MM.1S (cell line): ENCODE data around the gene GNAS.

ENCODE experiments used
- DNase-seq: peaks from one replicate; pipeline ENCODE4 v3.0.0-alpha.2; 2015
- H2AFZ ChIP-seq: fragments of 300-600 bp; sonication (generic); 2 replicates; pipeline ENCODE4 v1.6.0; 2016; ENCODE audit warnings: antibody characterized with exemption, low read length
- H3F3A ChIP-seq: fragments of 300-600 bp; sonication (generic); 2 replicates; pipeline ENCODE4 v1.6.1; 2016; ENCODE audit warnings: mild to moderate bottlenecking, antibody characterized with exemption, low read length, moderate library complexity, mixed read lengths; ENCODE audit not compliant: insufficient read depth
- H3K27ac ChIP-seq: fragments of 300-600 bp; sonication (generic); 2 replicates; pipeline ENCODE4 v1.5.1; 2016; ENCODE audit warnings: mild to moderate bottlenecking, low read length
- H3K27me3 ChIP-seq: fragments of 300-600 bp; sonication (generic); replicated peaks from 2 replicates; pipeline ENCODE4 v1.6.0; 2016; ENCODE audit warnings: low read length; ENCODE audit not compliant: insufficient read depth
- H3K36me3 ChIP-seq: fragments of 300-600 bp; sonication (generic); replicated peaks from 2 replicates; pipeline ENCODE4 v1.6.1; 2016; ENCODE audit warnings: mild to moderate bottlenecking, low read length, mixed read lengths; ENCODE audit not compliant: insufficient read depth
- H3K4me1 ChIP-seq: fragments of 300-600 bp; sonication (generic); 2 replicates; pipeline ENCODE4 v1.6.1; 2016; ENCODE audit warnings: low read length, mixed read lengths
- H3K4me2 ChIP-seq: fragments of 300-600 bp; sonication (generic); 2 replicates; pipeline ENCODE4 v1.6.0; 2016; ENCODE audit warnings: low read depth, low read length
- H3K4me3 ChIP-seq: fragments of 300-600 bp; sonication (generic); 2 replicates; pipeline ENCODE4 v1.5.1; 2016; ENCODE audit warnings: low read length, mixed read lengths
- H3K79me2 ChIP-seq: fragments of 300-600 bp; sonication (generic); 2 replicates; pipeline ENCODE4 v1.6.1; 2016; ENCODE audit warnings: mixed run types, low read length, mixed read lengths
- H3K9ac ChIP-seq: fragments of 300-600 bp; sonication (generic); 2 replicates; pipeline ENCODE4 v1.6.1; 2016; ENCODE audit warnings: low read length, mixed read lengths
- H3K9me2 ChIP-seq: fragments of 300-600 bp; sonication (generic); replicated peaks from 2 replicates; pipeline ENCODE4 v1.6.1; 2016; ENCODE audit warnings: mild to moderate bottlenecking, low read length, mixed read lengths; ENCODE audit not compliant: insufficient read depth
- H3K9me3 ChIP-seq: fragments of 300-600 bp; sonication (generic); replicated peaks from 2 replicates; pipeline ENCODE4 v1.6.1; 2016; ENCODE audit warnings: mild to moderate bottlenecking, low read length, mixed read lengths; ENCODE audit not compliant: insufficient read depth
- H4K20me1 ChIP-seq: fragments of 300-600 bp; sonication (generic); 2 replicates; pipeline ENCODE4 v1.6.1; 2016; ENCODE audit warnings: mild to moderate bottlenecking, low read length, moderate library complexity, mixed read lengths; ENCODE audit not compliant: insufficient read depth
- CTCF ChIP-seq: fragments of 300-600 bp; sonication (generic); IDR thresholded peaks from 2 replicates; pipeline ENCODE4 v1.5.1; 2016; ENCODE audit warnings: antibody characterized with exemption, low read length, mixed read lengths
- EZH2 ChIP-seq: fragments of 300-600 bp; sonication (generic); optimal IDR thresholded peaks from 2 replicates; pipeline ENCODE3; 2017; ENCODE audit warnings: low read depth, mild to moderate bottlenecking, antibody characterized with exemption, low read length, mixed read lengths
- EZH2phosphoT487 ChIP-seq: fragments of 300-600 bp; sonication (generic); IDR thresholded peaks from 2 replicates; pipeline ENCODE4 v1.6.1; 2018; ENCODE audit warnings: antibody characterized with exemption, low read length

GNAS gene

DNA sequence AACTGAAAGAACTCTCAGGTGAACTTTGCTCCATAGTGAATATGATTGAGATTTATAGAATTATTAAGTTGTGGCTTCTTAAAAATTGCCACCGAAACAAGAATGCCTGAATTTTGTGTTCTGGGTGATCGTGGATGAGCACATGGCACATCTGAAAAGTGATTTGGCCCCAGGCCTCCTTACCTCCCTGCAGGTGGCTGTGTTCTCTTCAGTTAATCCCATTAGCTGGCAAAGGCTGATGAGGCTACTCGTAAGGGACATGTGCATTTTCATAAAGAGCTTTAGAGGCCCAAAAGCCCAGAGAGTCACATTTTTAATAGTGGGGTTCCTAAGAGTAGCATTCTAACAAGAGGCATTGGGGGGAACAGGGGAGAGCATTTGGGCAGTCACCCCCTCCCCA lies 22.6 kb downstream of the GNAS start:
- no peak for TF ChIP-seq EZH2phosphoT487
- no peaks in the 10 kb centered on the region for H3K9me2 ChIP-seq

GRCh38 chr20:58875541-58876134 lies 23.1 kb downstream of the GNAS start:
- no peak overlapping the region for H3K27ac ChIP-seq
- H4K20me1 ChIP-seq = no peaks in the 10 kb centered on the region
- H3K9me2 ChIP-seq = no peaks in the 10 kb centered on the region
- no peak overlapping the region for H2AFZ ChIP-seq
- no peaks in the 10 kb centered on the region for H3K79me2 ChIP-seq
- H3K4me2 ChIP-seq = no peak overlapping the region
- H3K27me3 ChIP-seq = no peaks in the 10 kb centered on the region
- H3F3A ChIP-seq = no peaks in the 10 kb centered on the region
- no peaks in the 10 kb centered on the region for H3K36me3 ChIP-seq
- H3K4me3 ChIP-seq = no peak overlapping the region
- no peaks in the 10 kb centered on the region for H3K4me1 ChIP-seq
- TF ChIP-seq EZH2phosphoT487 (no peak), EZH2 (no peak), CTCF (no peak)
- H3K9me3 ChIP-seq = no peaks in the 10 kb centered on the region
- DNase-seq = no peak
- H3K9ac ChIP-seq = no peak overlapping the region

More for the DNA sequence above, 22.6 kb downstream of the GNAS start:
- no peaks in the 10 kb centered on the region for H3K36me3 ChIP-seq
- no peaks in the 10 kb centered on the region for H3K9me3 ChIP-seq
- H3K4me1 ChIP-seq = no peaks in the 10 kb centered on the region
- DNase-seq = no peak
- H3F3A ChIP-seq = no peaks in the 10 kb centered on the region
- H2AFZ ChIP-seq = no peak overlapping the region
- H4K20me1 ChIP-seq = no peaks in the 10 kb centered on the region
- H3K4me3 ChIP-seq = no peak overlapping the region
- H3K27ac ChIP-seq = no peak overlapping the region
- no peak overlapping the region for H3K9ac ChIP-seq
- no peaks in the 10 kb centered on the region for H3K27me3 ChIP-seq
- no peaks in the 10 kb centered on the region for H3K79me2 ChIP-seq
- H3K4me2 ChIP-seq = no peak overlapping the region

DNA sequence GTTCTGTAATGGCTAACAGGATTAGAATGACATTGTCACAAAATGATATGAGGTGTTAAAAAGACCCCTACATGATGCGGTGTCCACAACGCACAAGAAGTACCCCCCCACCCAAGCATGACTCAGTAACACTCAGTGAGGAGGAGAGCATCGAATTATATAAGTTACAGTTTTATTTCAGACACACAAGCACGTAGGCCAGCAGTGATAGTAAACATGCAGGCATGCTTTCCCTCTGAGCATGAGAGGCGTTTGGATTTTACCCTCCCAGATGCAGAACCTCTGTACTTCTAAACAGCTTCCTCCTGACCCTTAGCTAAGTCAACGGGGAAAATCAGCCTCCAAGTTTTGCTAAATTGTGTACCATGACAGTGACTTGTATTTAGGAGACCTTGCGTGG lies 23.9 kb downstream of the GNAS start:
- Histone ChIP-seq H3F3A (no peaks in the 10 kb centered on the region), H3K9me2 (no peaks in the 10 kb centered on the region), H3K27ac (no peak overlapping the region), H3K9ac (no peak overlapping the region), H3K4me3 (no peak overlapping the region), H2AFZ (no peak overlapping the region), H4K20me1 (no peaks in the 10 kb centered on the region), H3K4me1 (no peaks in the 10 kb centered on the region), H3K4me2 (no peak overlapping the region), H3K27me3 (no peaks in the 10 kb centered on the region), H3K36me3 (no peaks in the 10 kb centered on the region), H3K9me3 (no peaks in the 10 kb centered on the region), H3K79me2 (no peaks in the 10 kb centered on the region)
- TF ChIP-seq EZH2 (no peak), CTCF (no peak), EZH2phosphoT487 (no peak)
- no peak for DNase-seq

GRCh38 chr20:58877050-58877975 lies 24.8 kb downstream of the GNAS start:
- Histone ChIP-seq H4K20me1 (no peaks in the 10 kb centered on the region), H3K4me2 (no peak overlapping the region), H3K4me1 (no peaks in the 10 kb centered on the region), H3K27ac (no peak overlapping the region), H2AFZ (no peak overlapping the region), H3K9ac (no peak overlapping the region), H3K36me3 (no peaks in the 10 kb centered on the region), H3K9me2 (no peaks in the 10 kb centered on the region), H3F3A (no peaks in the 10 kb centered on the region), H3K79me2 (no peaks in the 10 kb centered on the region), H3K4me3 (no peak overlapping the region), H3K9me3 (no peaks in the 10 kb centered on the region), H3K27me3 (no peaks in the 10 kb centered on the region)
- no peak for DNase-seq
- TF ChIP-seq EZH2 = no peak
- TF ChIP-seq CTCF = no peak
- TF ChIP-seq EZH2phosphoT487 = no peak
